CD14-positive monocyte (primary cell): Measurements from ENCODE around the gene RPL28. TPM values are rescaled to one million over a fixed set of nuclear protein-coding genes. Genes with fewer than 3 reads are reported as not detected.
"Not testable (repeated sequence)": the region's sequence is repeated elsewhere in the genome, so short reads cannot be mapped to it uniquely, and the experiment has no call there.

Experiments used
- DNase-seq, 3 donors: peaks; one replicate each; pipeline ENCODE4 v3.0.0-alpha.2; 2011 to 2022
- H2AFZ ChIP-seq: 2 replicates; pipeline ENCODE4 v1.6.0; 2012; ENCODE audit warnings: mild to moderate bottlenecking, low read depth, low read length, inconsistent platforms; ENCODE audit not compliant: insufficient read depth, poor library complexity, severe bottlenecking
- H3K27ac ChIP-seq, 2 donors: 1 replicate in 1 of 2; 2 replicates in 1 of 2; pipeline ENCODE4 v1.5.1; 2012 to 2013; ENCODE audit warnings: low read length in 2 of 2, control low read depth in 1 of 2, inconsistent platforms in 1 of 2, low read depth in 1 of 2, mild to moderate bottlenecking in 1 of 2
- H3K27me3 ChIP-seq, 2 donors: one replicate each; pipeline versions ENCODE4 v1.6.0 to v1.6.1; 2011 to 2013; ENCODE audit warnings: low read length in 2 of 2; ENCODE audit not compliant: control insufficient read depth in 2 of 2, insufficient read depth in 2 of 2
- H3K36me3 ChIP-seq, 2 donors: replicated peaks in 1 of 2; 1 replicate in 1 of 2; 2 replicates in 1 of 2; pipeline versions ENCODE4 v1.5.1 to v1.6.1; 2012 to 2013; ENCODE audit warnings: low read length in 2 of 2, control low read depth in 1 of 2, inconsistent platforms in 1 of 2, mild to moderate bottlenecking in 1 of 2; ENCODE audit not compliant: insufficient read depth in 2 of 2, control insufficient read depth in 1 of 2
- H3K4me1 ChIP-seq, 2 donors: 1 replicate in 1 of 2; 2 replicates in 1 of 2; pipeline versions ENCODE4 v1.5.1 to v1.6.1; 2012 to 2013; ENCODE audit warnings: low read length in 2 of 2, control low read depth in 1 of 2, inconsistent platforms in 1 of 2, mild to moderate bottlenecking in 1 of 2, moderate library complexity in 1 of 2; ENCODE audit not compliant: insufficient read depth in 2 of 2, control insufficient read depth in 1 of 2
- H3K4me2 ChIP-seq: replicated peaks from 2 replicates; pipeline ENCODE3; 2012; ENCODE audit warnings: low read length, moderate library complexity, mild to moderate bottlenecking; ENCODE audit not compliant: poor library complexity, severe bottlenecking; ENCODE audit errors: extremely low read depth
- H3K4me3 ChIP-seq, 3 experiments: fragments of 200-600 bp in 1 of 3; sonication (generic) in 1 of 3; replicated peaks in 1 of 3; 1 replicate in 2 of 3; 2 replicates in 1 of 3; pipeline ENCODE4 v1.5.1; 2011 to 2013; ENCODE audit warnings: low read length in 3 of 3, mild to moderate bottlenecking in 3 of 3, control low read depth in 2 of 3, low read depth in 2 of 3, inconsistent platforms in 1 of 3, moderate library complexity in 1 of 3
- H3K79me2 ChIP-seq: 2 replicates; pipeline ENCODE4 v1.6.0; 2012; ENCODE audit warnings: mild to moderate bottlenecking, control low read depth, inconsistent platforms, low read length, moderate library complexity; ENCODE audit not compliant: insufficient read depth
- H3K9ac ChIP-seq: 2 replicates; pipeline ENCODE4 v1.6.0; 2017; ENCODE audit warnings: low read length, mild to moderate bottlenecking; ENCODE audit not compliant: insufficient read depth, poor library complexity, severe bottlenecking
- H3K9me3 ChIP-seq, 2 donors: replicated peaks in 1 of 2; 1 replicate in 1 of 2; 2 replicates in 1 of 2; pipeline versions ENCODE4 v1.5.1 to v1.6.1; 2012 to 2013; ENCODE audit warnings: low read length in 2 of 2, control low read depth in 1 of 2; ENCODE audit not compliant: control insufficient read depth in 1 of 2, insufficient read depth in 1 of 2
- H4K20me1 ChIP-seq: 2 replicates; pipeline ENCODE4 v1.6.0; 2012; ENCODE audit warnings: mild to moderate bottlenecking, low read length, control low read depth, moderate library complexity; ENCODE audit not compliant: insufficient read depth
- H3K27ac Mint-ChIP-seq, 7 donors: one replicate each; pipeline ENCODE4 v1.8.0; 2020; ENCODE audit warnings: mild to moderate bottlenecking in 7 of 7, mixed read lengths in 7 of 7, moderate library complexity in 6 of 7, inconsistent platforms in 2 of 7
- H3K27me3 Mint-ChIP-seq, 3 donors: one replicate each; pipeline ENCODE4 v1.8.0; 2021 to 2022; ENCODE audit warnings: low read depth in 3 of 3, mild to moderate bottlenecking in 3 of 3, mixed read lengths in 3 of 3, moderate library complexity in 3 of 3, inconsistent platforms in 1 of 3
- H3K36me3 Mint-ChIP-seq, 2 donors: one replicate each; pipeline ENCODE4 v1.8.0; 2020; ENCODE audit warnings: mixed read lengths in 2 of 2, inconsistent platforms in 1 of 2, mild to moderate bottlenecking in 1 of 2
- H3K4me1 Mint-ChIP-seq: one replicate; pipeline ENCODE4 v1.8.0; 2020; ENCODE audit warnings: mild to moderate bottlenecking, mixed read lengths
- H3K4me3 Mint-ChIP-seq, 2 donors: one replicate each; pipeline ENCODE4 v1.8.0; 2020; ENCODE audit warnings: mild to moderate bottlenecking in 2 of 2, mixed read lengths in 2 of 2, moderate library complexity in 1 of 2
- H3K9me3 Mint-ChIP-seq, 7 donors: one replicate each; pipeline ENCODE4 v1.8.0; 2020 to 2022; ENCODE audit warnings: mixed read lengths in 7 of 7, mild to moderate bottlenecking in 6 of 7, moderate library complexity in 6 of 7, inconsistent platforms in 2 of 7
- CTCF ChIP-seq: fragments of 200-600 bp; IDR thresholded peaks from one replicate; pipeline ENCODE4 v1.8.0; 2022; ENCODE audit warnings: antibody characterized with exemption, mild to moderate bottlenecking
- WGBS: methylation state at CpG from one replicate; pipeline ENCODE4 v1.1.5; 2013; ENCODE audit warnings: missing lambda C conversion rate; ENCODE audit not compliant: insufficient coverage; 5-methylcytosine and 5-hydroxymethylcytosine counted together
- intact Hi-C, 2 donors: fragments of 100-400 bp; cut with micrococcal nuclease; formaldehyde crosslinking; loops; one replicate each; pipeline versions ENCODE4 v1.15.0 to v1.15.1; 2023
- polyA plus RNA-seq, 3 donors: library from polyadenylated mRNA; depleted of rRNA in 1 of 3; unstranded in 2 of 3; stranded (reverse) in 1 of 3; fragments of 300-500 nt in 2 of 3; fragments of >200 nt in 1 of 3; fragmentation: Illumina TruSeq in 2 of 3; gene quantifications; 1 replicate in 2 of 3; 2 replicates in 1 of 3; pipeline ENCODE4 v1.2.3, GENCODE V29; 2012 to 2021

The RPL28 gene
- polyA plus RNA-seq, 3 donors = 199 to 3,862 (median 208) TPM

DNA sequence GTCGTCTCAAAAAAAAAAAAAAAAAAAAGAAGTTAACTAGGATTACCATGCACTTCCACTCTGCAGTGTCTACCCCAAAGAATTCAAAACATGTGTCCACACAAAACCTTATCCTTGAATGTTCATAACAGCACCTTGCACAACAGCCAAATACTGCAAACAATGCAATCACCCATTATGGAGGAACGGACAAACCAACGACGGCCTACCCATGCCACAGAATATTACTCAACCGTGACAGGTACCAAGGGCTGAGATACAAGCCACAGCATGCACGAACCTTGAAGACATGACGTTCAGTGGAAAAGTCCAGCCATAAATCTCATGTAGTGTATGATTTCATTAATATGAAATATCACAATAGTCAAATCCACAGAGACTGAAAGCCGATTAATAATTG, 60.3 kb downstream of the RPL28 start:
- Mint-ChIP-seq H3K4me3 (peak overlapping the region in 1 of 2 donors; percentile 69), H3K27ac (no peak overlapping the region), H3K4me1 (peaks cover 11% of the 10 kb centered on the region), H3K9me3 (peaks cover 0 to 22% (median 9%) of the 10 kb centered on the region in 7 donors), H3K27me3 (peaks cover 22 to 58% (median 52%) of the 10 kb centered on the region in 3 donors), H3K36me3 (peaks cover 5% of the 10 kb centered on the region in 2 donors)
- H3K4me3 ChIP-seq = no peak overlapping the region
- DNase-seq = no peak
- H3K36me3 ChIP-seq = no peaks in the 10 kb centered on the region
- H3K79me2 ChIP-seq = no peaks in the 10 kb centered on the region
- H3K4me1 ChIP-seq = peaks cover 10 to 12% of the 10 kb centered on the region in 2 donors
- H3K9me3 ChIP-seq = peaks cover 0 to 15% of the 10 kb centered on the region in 2 donors
- no peak overlapping the region for H3K4me2 ChIP-seq
- intact Hi-C loops = no loop called here
- TF ChIP-seq CTCF = no peak
- H4K20me1 ChIP-seq = no peaks in the 10 kb centered on the region
- H3K27me3 ChIP-seq = peaks cover 23 to 70% of the 10 kb centered on the region in 2 donors
- no peak overlapping the region for H2AFZ ChIP-seq
- H3K9ac ChIP-seq = no peak overlapping the region
- no peak overlapping the region for H3K27ac ChIP-seq
- WGBS = 44% methylated on average over 4 of the region's 8 CpGs

- WGBS = 49% methylated on average over 9 of the region's 16 CpGs
- Mint-ChIP-seq H3K4me3 (no peak overlapping the region), H3K36me3 (peaks cover 2 to 3% of the 10 kb centered on the region in 2 donors), H3K27me3 (peaks cover 23 to 58% (median 49%) of the 10 kb centered on the region in 3 donors), H3K9me3 (peaks cover 0 to 20% (median 8%) of the 10 kb centered on the region in 7 donors), H3K4me1 (peaks cover 8% of the 10 kb centered on the region), H3K27ac (no peak overlapping the region)
- H3K27ac ChIP-seq = no peak overlapping the region
- H4K20me1 ChIP-seq = no peaks in the 10 kb centered on the region
- H3K4me2 ChIP-seq = no peak overlapping the region
- H3K79me2 ChIP-seq = no peaks in the 10 kb centered on the region
- H3K9ac ChIP-seq = no peak overlapping the region
- intact Hi-C loops = no loop called here
- peaks cover 0 to 20% of the 10 kb centered on the region in 2 donors for H3K9me3 ChIP-seq
- peaks cover 5 to 7% of the 10 kb centered on the region in 2 donors for H3K4me1 ChIP-seq
- TF ChIP-seq CTCF = no peak
- H2AFZ ChIP-seq = no peak overlapping the region
- no peak overlapping the region for H3K4me3 ChIP-seq
- H3K27me3 ChIP-seq = peaks cover 23 to 72% of the 10 kb centered on the region in 2 donors
- DNase-seq = no peak
- no peaks in the 10 kb centered on the region for H3K36me3 ChIP-seq
Observed at GRCh38 chr19:55447421-55448174, 61.9 kb downstream of the RPL28 start.

GRCh38 chr19:55448175-55448490, 62.4 kb downstream of the RPL28 start:
- H3K36me3 Mint-ChIP-seq, H3K9ac ChIP-seq, H4K20me1 ChIP-seq, DNase-seq, H2AFZ ChIP-seq, H3K79me2 ChIP-seq, intact Hi-C loops, H3K27ac ChIP-seq, H3K4me3 Mint-ChIP-seq, H3K4me1 Mint-ChIP-seq, H3K27ac Mint-ChIP-seq, H3K36me3 ChIP-seq, H3K4me1 ChIP-seq, H3K4me3 ChIP-seq, H3K4me2 ChIP-seq: not testable (repeated sequence)
- H3K27me3 ChIP-seq = peaks cover 20 to 73% of the 10 kb centered on the region in 2 donors
- peaks cover 4 to 20% of the 10 kb centered on the region in 2 donors for H3K9me3 ChIP-seq
- H3K27me3 Mint-ChIP-seq = peaks cover 28 to 58% (median 47%) of the 10 kb centered on the region in 3 donors
- whole genome bisulfite sequencing = 100% methylated on average over 3 of the region's 5 CpGs
- H3K9me3 Mint-ChIP-seq = peaks cover 0 to 23% (median 10%) of the 10 kb centered on the region in 7 donors
